NB4 (cell line): Measurements from ENCODE around the gene C2orf15.

Experiments
- POLR2A ChIP-seq: IDR thresholded peaks from 2 replicates; pipeline ENCODE4 v1.6.1; 2011; ENCODE audit warnings: mild to moderate bottlenecking; ENCODE audit not compliant: insufficient read length; ENCODE audit errors: extremely low read depth
- TF ChIP-seq, protein P1 (sequence below): IDR thresholded peaks from one replicate; pipeline ENCODE4 v1.5.1; 2012; ENCODE audit warnings: low read depth, low read length

DNA sequence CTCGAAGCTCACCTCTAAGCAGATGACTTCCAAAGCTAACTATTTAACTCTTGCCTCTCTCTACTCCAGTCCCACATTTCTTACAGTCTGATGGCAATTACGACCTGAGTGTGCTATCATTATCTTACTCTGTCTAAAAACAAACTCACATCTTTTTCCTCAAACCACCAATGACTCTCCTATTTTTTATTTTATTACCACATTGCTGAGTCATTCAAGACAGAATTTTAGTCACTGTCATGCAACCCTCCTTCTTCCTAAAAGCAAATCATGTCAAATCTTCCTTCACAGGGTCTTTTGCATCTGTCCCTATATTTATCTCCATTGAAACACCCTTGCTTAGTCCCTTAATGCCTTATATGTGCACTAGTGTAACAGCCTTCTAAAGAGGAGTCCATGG is 34.6 kb upstream of the C2orf15 start:
- TF ChIP-seq, protein P1, sequence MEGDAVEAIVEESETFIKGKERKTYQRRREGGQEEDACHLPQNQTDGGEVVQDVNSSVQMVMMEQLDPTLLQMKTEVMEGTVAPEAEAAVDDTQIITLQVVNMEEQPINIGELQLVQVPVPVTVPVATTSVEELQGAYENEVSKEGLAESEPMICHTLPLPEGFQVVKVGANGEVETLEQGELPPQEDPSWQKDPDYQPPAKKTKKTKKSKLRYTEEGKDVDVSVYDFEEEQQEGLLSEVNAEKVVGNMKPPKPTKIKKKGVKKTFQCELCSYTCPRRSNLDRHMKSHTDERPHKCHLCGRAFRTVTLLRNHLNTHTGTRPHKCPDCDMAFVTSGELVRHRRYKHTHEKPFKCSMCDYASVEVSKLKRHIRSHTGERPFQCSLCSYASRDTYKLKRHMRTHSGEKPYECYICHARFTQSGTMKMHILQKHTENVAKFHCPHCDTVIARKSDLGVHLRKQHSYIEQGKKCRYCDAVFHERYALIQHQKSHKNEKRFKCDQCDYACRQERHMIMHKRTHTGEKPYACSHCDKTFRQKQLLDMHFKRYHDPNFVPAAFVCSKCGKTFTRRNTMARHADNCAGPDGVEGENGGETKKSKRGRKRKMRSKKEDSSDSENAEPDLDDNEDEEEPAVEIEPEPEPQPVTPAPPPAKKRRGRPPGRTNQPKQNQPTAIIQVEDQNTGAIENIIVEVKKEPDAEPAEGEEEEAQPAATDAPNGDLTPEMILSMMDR, result no peak
- TF ChIP-seq POLR2A, result no peak
